Loucy (cell line): ENCODE results near the gene COPS3.

Experiments used
- CTCF ChIP-seq: fragments of 200-600 bp; sonication (generic); conservative IDR thresholded peaks from 2 replicates; pipeline ENCODE4 v1.5.1; 2014; ENCODE audit warnings: mild to moderate bottlenecking, antibody characterized with exemption, low read length
- EZH2phosphoT487 ChIP-seq: fragments of 200-600 bp; IDR thresholded peaks from 2 replicates; pipeline ENCODE4 v1.6.1; 2018; ENCODE audit warnings: antibody characterized with exemption, mild to moderate bottlenecking, moderate library complexity, borderline replicate concordance

GRCh38 chr17:17254036-17254435 lies 27.0 kb downstream of the COPS3 start:
- TF ChIP-seq CTCF (no peak), EZH2phosphoT487 (no peak)
